Vagina (tissue), 2 donors: ENCODE measurements around the gene RABGAP1L. TPM values are rescaled to one million over a fixed set of nuclear protein-coding genes. Genes with fewer than 3 reads are reported as not detected.

Experiments used
- DNase-seq, 2 donors: peaks; one replicate each; pipeline ENCODE4 v3.0.0-alpha.2; 2017; ENCODE audit errors: extremely low spot score in 2 of 2
- H3K27ac ChIP-seq: fragments of 200-600 bp; sonication (generic); one replicate; pipeline ENCODE4 v1.5.1; 2019
- H3K27me3 ChIP-seq: fragments of 200-600 bp; sonication (generic); one replicate; pipeline ENCODE4 v1.5.1; 2019
- H3K36me3 ChIP-seq, 2 donors: fragments of 200-600 bp; sonication (generic); one replicate each; pipeline ENCODE4 v1.5.1; 2017 to 2019
- H3K4me1 ChIP-seq: fragments of 200-600 bp; sonication (generic); one replicate; pipeline ENCODE4 v1.5.1; 2019
- H3K4me3 ChIP-seq, 2 donors: fragments of 200-600 bp; sonication (generic); 1 replicate in 1 of 2; 2 replicates in 1 of 2; pipeline ENCODE4 v1.5.1; 2016 to 2019
- H3K9me3 ChIP-seq: fragments of 200-600 bp; sonication (generic); one replicate; pipeline ENCODE4 v1.5.1; 2019
- POLR2A ChIP-seq, 2 donors: fragments of 450-650 bp; IDR thresholded peaks; one replicate each; pipeline ENCODE4 v1.6.1; 2017; ENCODE audit warnings: antibody characterized with exemption in 2 of 2, mild to moderate bottlenecking in 2 of 2, moderate library complexity in 2 of 2
- POLR2AphosphoS5 ChIP-seq, 2 donors: sonication (generic); formaldehyde crosslinking; IDR thresholded peaks; one replicate each; pipeline ENCODE4 v1.9.0; 2017; ENCODE audit warnings: antibody characterized with exemption in 2 of 2, mild to moderate bottlenecking in 2 of 2, low read depth in 1 of 2; ENCODE audit not compliant: insufficient read depth in 1 of 2
- intact Hi-C: fragments of 100-400 bp; cut with DNase I; formaldehyde crosslinking; loops from one replicate; pipeline ENCODE4 v1.15.1; 2023
- total RNA-seq: library from RNA; depleted of rRNA; stranded (reverse); fragments of >200 nt; gene quantifications from one replicate; pipeline ENCODE4 v1.2.3, GENCODE V29; 2016
- TF ChIP-seq, protein P1 (sequence below), 3 experiments: fragments of 450-650 bp in 2 of 3; fragments of 200-600 bp in 1 of 3; sonication (generic) in 1 of 3; IDR thresholded peaks; one replicate each; pipeline ENCODE4 v1.5.1; 2017 to 2019; ENCODE audit warnings: antibody characterized with exemption in 3 of 3, mild to moderate bottlenecking in 2 of 3, moderate library complexity in 2 of 3

RABGAP1L gene
- total RNA-seq, 1 donor from 2014 or later: 40.0 TPM

DNA sequence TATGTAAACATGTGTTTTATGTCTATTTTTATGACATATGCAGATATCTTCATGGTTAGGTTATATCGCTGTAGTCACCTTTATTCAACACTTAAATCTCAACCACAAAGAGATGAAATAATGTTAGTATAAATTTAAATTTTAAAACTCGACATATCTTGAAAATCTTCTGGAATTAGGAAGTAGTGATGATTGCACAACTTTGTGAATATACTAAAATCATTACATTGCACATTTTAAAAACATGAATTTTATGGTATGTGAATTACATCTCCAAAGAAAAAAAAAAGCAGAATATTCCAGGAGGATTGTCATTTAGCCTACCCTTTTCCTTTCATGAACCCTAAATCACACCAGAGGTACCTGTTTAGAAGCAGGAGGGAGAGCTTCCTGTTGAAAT lies 801.0 kb downstream of the RABGAP1L start:
- Histone ChIP-seq H3K36me3 (no peaks in the 10 kb centered on the region), H3K4me1 (peaks cover 24% of the 10 kb centered on the region), H3K9me3 (no peaks in the 10 kb centered on the region), H3K27ac (no peak overlapping the region), H3K4me3 (no peak overlapping the region), H3K27me3 (no peaks in the 10 kb centered on the region)
- intact Hi-C loops: no loop called here
- no peak for DNase-seq
- no peak for TF ChIP-seq POLR2AphosphoS5 (IDR thresholded peaks at IDR 0.05; ENCODE audit: insufficient read depth in 1 of 2, low read depth in 1 of 2)
- TF ChIP-seq POLR2A (IDR thresholded peaks at IDR 0.05): no peak
- TF ChIP-seq, protein P1, sequence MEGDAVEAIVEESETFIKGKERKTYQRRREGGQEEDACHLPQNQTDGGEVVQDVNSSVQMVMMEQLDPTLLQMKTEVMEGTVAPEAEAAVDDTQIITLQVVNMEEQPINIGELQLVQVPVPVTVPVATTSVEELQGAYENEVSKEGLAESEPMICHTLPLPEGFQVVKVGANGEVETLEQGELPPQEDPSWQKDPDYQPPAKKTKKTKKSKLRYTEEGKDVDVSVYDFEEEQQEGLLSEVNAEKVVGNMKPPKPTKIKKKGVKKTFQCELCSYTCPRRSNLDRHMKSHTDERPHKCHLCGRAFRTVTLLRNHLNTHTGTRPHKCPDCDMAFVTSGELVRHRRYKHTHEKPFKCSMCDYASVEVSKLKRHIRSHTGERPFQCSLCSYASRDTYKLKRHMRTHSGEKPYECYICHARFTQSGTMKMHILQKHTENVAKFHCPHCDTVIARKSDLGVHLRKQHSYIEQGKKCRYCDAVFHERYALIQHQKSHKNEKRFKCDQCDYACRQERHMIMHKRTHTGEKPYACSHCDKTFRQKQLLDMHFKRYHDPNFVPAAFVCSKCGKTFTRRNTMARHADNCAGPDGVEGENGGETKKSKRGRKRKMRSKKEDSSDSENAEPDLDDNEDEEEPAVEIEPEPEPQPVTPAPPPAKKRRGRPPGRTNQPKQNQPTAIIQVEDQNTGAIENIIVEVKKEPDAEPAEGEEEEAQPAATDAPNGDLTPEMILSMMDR (IDR thresholded peaks at IDR 0.05): no peak

DNA sequence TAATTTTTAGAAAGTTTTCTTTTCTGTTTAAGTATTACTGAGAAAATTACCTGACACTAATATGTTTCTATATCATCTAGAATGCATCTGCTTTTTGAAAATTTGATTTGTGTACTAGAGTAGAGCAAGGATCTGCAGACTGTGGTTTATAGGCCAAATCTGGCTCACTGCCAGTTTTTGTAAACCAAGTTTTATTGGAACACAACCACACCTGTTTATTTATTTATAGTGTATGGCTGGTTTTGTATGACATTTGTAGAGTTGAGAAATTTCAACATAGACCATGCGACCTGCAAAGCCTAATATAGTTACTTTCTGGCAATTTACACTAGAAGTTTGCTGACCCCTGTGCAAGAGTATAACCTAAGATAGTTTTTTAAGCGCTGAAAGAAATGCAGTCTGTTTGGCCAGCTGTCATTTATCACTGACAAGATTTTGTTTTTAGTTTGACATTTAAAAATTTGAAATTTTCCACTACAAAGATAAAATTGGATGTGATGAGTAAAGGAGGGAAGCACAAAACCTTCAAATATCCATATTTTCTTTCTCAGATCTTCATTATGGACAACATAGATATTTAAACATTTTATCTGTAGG lies 804.3 kb downstream of the RABGAP1L start:
- Histone ChIP-seq H3K36me3 (no peaks in the 10 kb centered on the region), H3K9me3 (no peaks in the 10 kb centered on the region), H3K27me3 (no peaks in the 10 kb centered on the region), H3K4me1 (peaks cover 54% of the 10 kb centered on the region), H3K4me3 (peak overlapping the region in 1 of 2 donors; percentile 37), H3K27ac (peak overlapping the region; percentile 84)
- TF ChIP-seq POLR2AphosphoS5 (IDR thresholded peaks at IDR 0.05; ENCODE audit: insufficient read depth in 1 of 2, low read depth in 1 of 2) (no peak), POLR2A (IDR thresholded peaks at IDR 0.05) (no peak)
- TF ChIP-seq, protein P1 (IDR thresholded peaks at IDR 0.05): no peak
- no peak for DNase-seq
- intact Hi-C loops: no loop called here

DNA sequence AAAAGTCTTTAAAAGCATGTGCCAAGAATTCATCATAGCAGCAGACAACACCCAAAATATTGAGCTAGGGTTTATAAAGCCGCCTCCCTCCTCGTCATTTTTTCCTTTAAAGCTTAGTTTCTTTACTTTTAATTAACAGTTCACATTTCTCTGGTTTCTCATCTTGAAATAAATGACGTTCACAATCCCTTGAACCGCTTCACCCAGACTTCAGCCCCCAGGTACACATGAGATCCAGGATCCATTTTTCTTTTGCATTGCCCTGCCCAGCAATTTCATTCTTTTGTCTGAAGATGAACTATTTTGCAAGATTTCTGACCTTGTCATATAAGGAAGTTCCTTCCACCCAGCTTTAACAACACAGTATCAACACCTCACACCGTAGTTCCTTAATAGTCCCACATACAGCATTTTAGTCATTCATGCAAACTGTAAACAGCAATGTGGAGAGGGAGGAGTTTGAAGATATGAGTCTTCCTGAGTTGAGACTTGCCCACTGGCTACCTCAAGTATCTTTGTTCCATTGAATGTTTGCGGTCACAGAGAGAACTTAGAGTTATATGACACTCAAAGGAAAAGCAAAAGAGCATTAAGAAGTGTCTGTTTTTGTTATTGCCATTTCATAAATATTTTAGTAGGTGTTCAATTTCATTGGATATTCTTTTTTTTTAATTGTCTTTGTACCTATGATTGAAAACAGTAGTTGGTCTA lies 805.1 kb downstream of the RABGAP1L start:
- H3K4me1 ChIP-seq: peaks cover 54% of the 10 kb centered on the region
- TF ChIP-seq, protein P1 (IDR thresholded peaks at IDR 0.05): no peak
- TF ChIP-seq POLR2AphosphoS5 (IDR thresholded peaks at IDR 0.05; ENCODE audit: insufficient read depth in 1 of 2, low read depth in 1 of 2): peak in 1 of 2 donors; percentile 82
- no peaks in the 10 kb centered on the region for H3K36me3 ChIP-seq
- H3K9me3 ChIP-seq: no peaks in the 10 kb centered on the region
- H3K27ac ChIP-seq: peak overlapping the region; percentile 84
- intact Hi-C loops: no loop called here
- H3K27me3 ChIP-seq: no peaks in the 10 kb centered on the region
- DNase-seq: no peak
- peak overlapping the region in 1 of 2 donors; percentile 37 for H3K4me3 ChIP-seq

DNA sequence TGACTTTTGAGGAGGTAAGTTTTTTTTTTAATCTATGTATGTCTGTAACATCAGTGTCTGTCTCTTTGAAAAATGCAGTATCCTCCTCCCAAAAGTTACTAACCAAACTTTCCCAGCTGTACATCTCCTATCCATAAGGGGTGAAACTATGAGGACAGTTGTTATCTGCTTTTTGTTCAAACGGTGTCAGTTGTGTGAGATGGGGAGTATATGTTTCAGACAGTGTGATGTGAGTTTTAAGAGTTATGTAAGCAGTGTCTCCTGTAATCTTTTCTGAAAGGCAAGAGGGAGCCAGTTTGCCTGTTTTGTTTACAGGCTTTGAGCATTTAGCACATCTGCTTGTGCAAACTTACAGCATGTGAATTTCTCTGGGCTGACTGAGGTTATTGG lies 805.6 kb downstream of the RABGAP1L start:
- Histone ChIP-seq H3K27ac (peak overlapping the region; percentile 84), H3K36me3 (no peaks in the 10 kb centered on the region), H3K9me3 (no peaks in the 10 kb centered on the region), H3K27me3 (no peaks in the 10 kb centered on the region), H3K4me3 (peak overlapping the region; percentile 17 to 37), H3K4me1 (peaks cover 54% of the 10 kb centered on the region)
- no peak for TF ChIP-seq POLR2AphosphoS5 (IDR thresholded peaks at IDR 0.05; ENCODE audit: insufficient read depth in 1 of 2, low read depth in 1 of 2)
- no peak for TF ChIP-seq POLR2A (IDR thresholded peaks at IDR 0.05)
- TF ChIP-seq, protein P1 (IDR thresholded peaks at IDR 0.05): no peak
- intact Hi-C loops: no loop called here
- no peak for DNase-seq
